HG02885 (cell line): ENCODE measurements around the gene RANBP17.
"Not testable (repeated sequence)": the region's sequence is repeated elsewhere in the genome, so short reads cannot be mapped to it uniquely, and the experiment has no call there.

Experiments used
- ATAC-seq: cut with Tn5 transposase; IDR thresholded peaks from one replicate; pipeline ENCODE4 v1.9.1; 2021; ENCODE audit warnings: mild to moderate bottlenecking; ENCODE audit not compliant: unreplicated experiment, poor library complexity

Gene RANBP17

DNA sequence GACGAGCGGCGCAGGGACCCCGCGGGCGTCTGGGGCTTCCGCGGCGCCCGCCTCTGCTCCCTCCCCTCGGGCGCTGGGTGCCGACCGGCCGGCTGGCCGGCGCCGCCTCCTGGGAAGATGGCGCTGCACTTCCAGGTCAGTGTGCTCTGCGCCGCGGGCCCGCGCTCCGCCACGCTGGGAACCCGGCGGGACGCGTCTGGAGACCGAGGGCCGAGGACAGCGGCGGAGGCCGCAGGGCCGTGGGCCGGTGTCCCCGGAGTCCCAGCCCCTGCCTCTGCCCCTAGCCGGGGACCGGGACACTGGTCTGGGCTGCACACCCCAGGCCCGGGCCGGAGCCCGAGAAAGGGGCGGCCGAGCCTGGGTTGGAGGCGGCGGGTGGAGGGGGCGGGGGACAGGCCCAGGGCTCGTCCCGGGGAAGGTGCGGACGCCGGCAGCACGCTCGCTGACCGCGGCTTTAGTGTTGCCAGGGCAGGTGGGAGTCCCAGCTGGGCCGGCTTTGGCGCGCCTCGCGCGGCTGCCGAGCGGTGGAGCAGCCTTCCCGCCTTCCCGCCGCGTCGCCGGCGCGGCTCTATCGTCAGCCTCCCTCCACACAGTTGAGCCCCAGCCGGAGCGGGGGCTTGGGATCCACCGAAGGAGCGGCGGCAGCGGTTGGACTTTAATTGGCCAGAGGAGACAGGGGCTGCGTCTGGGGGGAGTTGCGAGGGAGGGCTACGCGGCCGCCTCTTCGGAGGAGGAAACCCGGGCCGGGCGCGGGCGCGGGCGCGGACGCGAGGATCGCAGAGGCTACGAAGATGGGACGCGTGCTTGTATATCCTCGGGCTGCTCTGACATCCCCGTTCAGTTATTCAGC lies at the start of gene RANBP17:
Gene RANBP17, plus strand, starts transcription at position 102 of the 850 bp plus-strand sequence.
- ATAC-seq: no peak

DNA sequence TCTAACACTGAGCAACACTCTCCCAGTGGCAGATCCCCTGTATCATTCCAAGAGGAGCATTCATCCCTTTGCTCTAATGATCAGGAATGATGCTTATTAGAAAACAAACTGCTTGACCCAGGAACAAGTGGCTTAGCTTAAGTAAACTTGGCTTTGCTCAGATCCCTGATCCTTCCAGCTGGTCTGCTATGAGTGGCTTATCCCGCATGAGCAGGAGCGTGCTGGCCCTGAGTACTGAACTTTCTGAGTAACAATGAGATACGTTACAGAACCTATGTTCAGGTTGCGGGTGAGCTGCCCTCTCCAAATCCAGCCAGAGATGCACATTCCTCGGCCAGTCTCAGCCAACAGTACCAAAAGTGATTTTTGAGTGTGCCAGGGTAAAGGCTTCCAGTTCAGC lies 48.6 kb upstream of the RANBP17 start:
- ATAC-seq: no peak

DNA sequence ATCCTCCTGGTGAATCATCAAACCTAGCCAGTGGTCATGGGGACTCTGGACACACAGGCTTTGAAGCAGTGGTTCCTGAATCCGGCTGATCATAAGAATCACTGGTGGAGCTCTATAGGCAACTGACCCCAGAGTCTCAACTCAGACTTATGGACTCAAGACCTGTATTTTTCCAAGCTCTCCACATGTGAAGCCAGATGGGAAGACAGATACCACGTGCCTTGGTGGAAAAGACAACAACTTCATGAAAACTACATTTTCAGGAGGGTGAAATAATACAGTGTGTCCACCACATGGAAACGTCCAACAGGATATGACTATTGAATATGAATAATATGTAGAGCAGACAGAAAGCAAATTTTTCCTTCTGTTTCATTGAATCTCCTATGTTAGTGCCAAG lies 44.6 kb upstream of the RANBP17 start:
- no peak for ATAC-seq

DNA sequence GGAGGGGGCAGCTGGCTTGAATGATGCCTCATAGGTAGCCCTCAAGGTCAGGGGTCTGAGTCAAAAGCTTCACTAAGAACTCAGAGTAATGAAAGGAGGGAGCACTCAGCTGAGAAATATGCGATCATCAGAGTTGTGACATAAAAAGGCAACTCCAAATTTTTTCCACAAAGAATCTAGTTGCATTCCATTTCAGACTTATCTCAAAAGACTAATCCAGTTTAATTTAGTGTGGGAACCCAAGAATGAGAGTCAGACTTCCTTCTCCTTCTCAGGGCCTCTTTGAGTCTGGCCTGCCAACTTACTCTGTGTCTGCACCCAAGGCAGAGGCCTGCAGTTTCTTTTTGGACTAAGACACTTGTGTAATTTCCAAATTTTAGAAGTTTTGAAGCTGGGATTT lies 43.6 kb upstream of the RANBP17 start:
- no peak for ATAC-seq

DNA sequence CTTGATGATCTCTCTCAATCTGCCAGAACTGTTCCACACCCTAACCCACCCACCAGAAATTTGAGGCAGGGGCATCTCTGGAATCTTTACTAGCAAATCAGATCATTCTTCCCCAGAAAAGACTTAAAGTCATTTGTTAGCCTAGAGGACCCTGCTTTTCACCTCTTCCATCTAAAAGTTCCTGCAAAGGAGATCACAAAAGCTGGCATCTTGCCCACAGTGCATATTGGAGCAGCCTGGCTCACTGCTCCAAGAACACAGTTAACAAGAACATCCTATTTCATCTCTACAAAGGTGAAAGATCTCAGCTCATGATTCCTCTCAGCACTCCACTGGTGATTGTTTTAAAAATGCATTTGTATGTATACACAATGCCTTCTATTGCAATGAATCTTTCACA lies 42.0 kb upstream of the RANBP17 start:
- ATAC-seq: no peak

DNA sequence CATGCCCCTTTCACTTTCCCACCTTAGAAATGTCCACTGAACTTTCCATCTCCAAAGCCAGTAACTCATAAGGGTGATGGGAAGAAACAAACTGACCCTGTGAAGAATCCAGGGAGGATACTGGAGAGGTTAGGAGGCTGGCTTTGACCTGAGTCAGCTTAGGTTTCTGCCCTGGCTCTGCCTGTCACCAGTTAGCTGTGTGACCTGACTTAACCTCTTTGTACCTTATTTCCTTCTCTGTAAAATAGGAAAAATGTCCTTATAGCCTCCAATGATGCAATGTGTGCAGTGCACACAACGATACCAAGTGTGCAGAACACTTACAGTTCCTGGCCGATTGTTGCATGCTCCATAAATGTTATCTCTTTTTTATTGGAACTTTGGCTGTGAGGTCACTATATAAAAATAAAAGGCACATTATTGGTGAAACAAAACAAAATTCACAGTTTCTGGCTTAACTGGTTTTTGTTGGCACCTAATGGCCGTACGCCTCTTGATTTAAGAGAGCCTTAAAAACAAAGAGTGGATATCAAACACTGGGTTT lies 40.5 kb upstream of the RANBP17 start:
- no peak for ATAC-seq

DNA sequence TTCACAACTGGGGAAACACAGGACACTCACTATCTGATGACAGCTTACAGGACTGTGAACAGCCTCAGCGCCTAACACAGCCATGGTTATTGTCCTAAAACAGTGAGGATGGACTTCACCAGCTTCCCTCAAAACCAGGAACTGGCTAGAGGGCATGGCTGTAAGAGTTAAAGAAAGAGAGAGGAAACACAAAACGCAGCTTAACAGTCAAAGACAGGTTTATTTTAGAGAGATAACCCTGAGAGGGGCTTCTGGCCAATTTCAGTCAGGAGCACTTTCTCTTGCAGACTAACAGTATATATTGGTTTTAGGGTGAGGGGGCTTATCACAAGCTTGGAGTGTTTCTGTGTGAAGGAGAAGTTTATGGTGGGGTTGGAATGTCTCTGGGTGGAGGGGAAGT lies 35.7 kb upstream of the RANBP17 start:
- no peak for ATAC-seq

DNA sequence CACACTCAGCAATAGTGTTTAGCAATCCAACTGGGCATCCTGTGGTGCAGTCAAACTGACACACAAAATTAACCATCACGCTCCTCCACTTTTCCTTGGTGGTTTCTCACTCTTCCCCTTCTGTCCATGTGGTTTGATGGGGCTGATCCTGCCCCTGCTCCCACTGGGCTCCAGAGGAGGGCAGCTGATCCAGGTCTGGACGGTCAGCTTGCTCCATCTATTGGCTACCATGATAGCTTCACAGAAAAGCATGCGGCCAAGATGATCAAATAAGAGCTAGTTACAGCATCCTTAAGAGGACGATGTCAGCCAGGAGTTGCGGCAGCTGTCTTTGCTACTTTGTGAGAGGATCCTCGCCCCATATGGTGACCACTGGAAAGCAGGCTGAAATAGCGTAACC lies 29.6 kb upstream of the RANBP17 start:
- ATAC-seq: no peak

DNA sequence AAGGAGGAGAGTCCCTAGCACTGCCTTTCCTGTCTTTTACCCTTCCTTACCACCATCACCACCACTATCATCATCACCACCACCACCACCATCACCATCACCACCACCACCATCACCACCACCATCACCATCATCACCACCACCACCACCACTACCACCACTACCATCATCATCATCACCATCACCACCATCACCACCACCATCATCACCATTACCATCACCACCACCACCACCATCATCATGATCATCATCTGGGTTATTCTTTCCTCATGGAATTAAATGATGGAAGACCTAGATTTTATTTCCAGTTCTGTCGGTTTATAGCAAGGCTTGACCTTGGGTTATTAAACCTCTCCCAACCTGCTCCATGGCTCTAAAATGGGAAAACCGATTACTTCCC lies 27.8 kb upstream of the RANBP17 start:
- ATAC-seq: not testable (repeated sequence)

DNA sequence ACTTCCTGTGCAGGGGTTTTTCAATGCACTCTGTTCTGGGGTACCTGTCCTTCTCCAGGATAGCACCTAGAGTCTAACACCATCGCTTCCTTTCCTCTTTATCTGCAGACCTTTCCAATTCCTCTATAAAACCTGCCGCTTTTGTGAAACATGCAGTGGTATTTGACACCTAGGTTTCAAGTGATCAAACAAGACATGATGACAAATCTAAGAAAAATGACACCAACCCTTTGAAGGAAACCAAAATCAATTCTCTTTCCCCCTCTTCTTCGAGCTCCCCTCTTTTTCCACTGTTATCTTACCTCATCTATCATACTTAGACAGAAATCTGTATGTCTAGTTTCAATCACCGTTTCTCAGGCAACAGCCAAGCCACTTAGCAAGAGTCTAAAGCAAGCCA lies 25.6 kb upstream of the RANBP17 start:
- no peak for ATAC-seq

DNA sequence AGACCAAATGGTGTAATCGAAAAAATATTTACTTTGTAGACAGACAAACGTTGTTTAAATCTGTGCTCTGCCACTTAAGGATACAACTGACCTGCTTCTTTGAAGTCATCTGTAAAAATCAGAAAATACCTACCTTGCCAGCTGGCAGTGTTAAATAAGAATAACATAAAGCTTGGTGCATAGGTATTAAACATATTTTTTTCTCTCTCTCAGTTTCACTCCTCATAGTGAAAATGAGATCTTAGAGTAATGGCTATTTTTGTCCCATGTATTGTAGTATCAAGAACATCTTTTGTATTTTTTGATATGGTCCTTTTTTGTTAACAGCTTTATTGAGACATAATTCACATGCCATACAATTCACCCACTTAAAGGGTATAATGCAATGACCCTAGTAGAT lies 17.9 kb upstream of the RANBP17 start:
- no peak for ATAC-seq

DNA sequence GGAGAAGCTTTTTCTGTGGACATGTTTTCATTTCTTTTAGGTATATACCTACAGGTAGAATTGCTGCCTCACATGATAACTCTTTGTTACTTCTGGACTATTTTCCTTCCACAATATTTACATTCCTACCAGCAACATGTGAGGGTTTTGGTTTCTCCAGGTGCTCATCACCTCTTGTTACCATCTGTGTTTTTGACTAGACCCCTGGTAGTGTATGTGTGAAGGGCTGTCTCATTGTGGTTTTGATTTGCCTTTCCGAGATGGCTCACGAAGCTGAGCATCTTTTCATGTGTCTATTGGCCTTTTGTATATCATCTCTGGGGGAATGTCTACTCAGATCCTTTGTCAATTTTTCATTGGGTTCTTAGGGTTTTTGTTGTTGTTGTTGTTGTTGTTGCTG lies 17.2 kb upstream of the RANBP17 start:
- ATAC-seq: no peak

DNA sequence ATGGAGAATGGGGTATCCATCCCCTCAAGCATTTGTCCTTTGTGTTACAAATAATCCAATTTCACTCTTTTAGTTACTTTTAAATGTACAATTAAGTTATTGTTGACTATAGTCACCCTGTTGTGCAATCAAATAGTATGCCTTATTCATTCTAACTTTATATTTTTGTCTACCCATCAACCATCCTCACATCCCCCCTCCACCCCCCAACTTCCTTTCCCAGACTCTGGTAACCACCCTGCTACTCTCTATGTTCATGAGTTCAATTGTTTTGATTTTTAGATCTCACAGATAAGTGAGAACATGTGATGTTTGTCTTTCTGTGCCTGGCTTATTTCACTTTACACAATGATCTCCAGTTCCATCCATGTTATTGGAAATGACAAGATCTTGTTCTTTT lies 15.4 kb upstream of the RANBP17 start:
- ATAC-seq: no peak

DNA sequence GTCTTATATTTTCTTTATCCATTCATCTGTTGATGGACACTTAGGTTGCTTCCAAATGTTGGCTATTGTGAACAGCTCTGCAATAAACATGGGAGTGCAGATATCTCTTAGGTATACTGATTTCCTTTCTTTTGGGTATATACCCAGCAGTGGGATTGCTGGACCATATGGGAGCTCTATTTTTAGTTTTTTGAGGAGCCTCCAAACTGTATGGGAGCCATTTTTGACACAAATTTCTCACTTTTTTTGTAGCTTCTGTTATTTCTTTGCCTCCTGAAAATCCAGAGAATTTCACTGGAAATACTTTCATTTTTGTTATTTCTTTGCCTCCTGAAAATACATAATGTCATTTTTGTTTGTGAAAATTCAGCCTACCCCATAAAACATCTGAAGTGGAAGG lies 15.0 kb upstream of the RANBP17 start:
- no peak for ATAC-seq

DNA sequence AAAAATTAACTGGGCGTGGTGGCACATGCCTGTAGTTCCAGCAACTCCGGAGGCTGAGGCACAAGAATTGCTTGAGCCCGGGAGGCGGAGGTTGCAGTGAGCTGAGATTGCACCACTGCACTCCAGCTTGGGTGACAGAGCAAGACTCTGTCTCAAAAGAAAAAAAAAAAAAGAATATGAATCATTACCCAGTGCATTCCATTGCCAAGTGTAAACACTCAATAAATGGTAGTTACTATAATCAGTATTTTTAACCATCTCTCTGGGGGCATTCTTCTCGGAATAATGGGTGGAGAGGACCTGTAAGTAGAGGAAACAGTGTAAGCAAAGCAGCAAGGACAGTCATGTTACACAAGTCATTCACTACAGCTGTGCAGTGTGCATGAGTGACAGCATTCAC lies 13.8 kb upstream of the RANBP17 start:
- ATAC-seq: no peak

DNA sequence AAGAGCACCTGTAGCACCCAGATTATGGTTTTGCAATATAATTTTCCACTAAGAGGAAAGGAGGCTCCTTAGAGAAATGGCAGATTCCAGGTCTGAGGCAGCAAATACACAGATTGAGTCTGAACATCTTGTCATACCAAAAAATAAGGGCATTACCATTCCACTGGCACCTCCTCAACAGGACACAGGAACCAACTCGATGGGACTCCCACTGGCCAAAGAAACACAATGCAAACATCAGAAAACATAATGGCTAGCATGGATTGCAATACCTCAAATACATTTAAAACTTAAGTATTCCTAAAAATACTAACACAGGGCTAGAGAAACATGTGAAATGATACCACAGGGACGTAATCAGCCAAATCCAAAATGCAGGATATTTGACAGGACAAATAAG lies 12.4 kb upstream of the RANBP17 start:
- no peak for ATAC-seq

DNA sequence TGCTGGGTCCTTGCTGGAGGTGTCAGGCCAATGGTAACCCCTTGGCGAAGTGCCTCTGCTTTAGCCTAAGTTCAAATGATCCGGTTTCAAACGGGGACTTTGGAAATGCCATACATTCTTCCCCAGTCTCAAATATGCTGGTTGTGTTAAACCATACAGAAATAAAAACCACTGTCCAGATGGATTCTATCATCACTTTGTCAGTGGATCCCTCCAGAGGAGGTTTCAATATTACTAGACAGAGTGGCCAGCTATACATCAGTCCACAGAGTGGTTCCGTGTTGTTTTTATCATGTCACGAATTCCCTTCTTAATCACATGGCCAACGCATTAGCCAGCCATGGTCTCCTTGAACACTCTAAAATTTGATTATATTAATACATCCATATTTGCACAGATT lies 7.3 kb upstream of the RANBP17 start:
- no peak for ATAC-seq

DNA sequence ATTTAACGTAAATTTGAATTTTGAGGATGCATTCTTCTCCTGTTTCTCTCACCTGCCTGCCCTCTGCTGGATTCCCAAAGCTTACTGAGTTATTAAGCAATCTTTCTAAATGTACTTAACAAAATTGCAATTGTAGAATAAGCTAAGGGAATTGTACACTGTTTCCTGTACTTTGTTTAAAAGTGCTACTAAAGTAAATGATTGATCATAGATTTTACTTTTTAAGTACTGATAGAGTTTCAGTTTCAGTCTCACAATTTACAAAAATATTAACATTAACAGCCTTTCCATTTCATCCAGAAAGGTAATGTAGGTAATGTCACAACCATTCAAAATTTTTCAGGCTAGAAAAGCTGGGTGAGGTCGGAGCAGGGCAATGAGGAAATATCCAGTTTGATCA lies 4.8 kb upstream of the RANBP17 start:
- no peak for ATAC-seq

DNA sequence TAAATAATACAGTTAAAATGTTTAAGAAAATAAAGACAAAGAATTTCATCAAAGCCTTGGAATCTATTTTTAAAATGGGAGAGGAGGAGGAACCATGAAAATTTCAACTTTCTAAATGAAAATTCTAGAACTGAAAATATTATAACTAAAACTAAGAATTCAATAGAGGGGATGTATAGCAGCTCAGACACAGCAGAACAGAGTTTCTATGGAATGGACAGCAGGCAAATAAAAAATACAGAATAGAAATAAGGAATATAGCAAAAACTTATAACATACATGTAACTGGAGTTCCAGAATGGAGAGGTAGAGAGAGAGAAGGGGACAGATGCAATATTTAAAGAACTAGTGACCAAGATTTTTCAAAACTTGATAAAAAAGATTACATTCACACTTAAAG lies 1.4 kb upstream of the RANBP17 start:
- ATAC-seq: no peak

DNA sequence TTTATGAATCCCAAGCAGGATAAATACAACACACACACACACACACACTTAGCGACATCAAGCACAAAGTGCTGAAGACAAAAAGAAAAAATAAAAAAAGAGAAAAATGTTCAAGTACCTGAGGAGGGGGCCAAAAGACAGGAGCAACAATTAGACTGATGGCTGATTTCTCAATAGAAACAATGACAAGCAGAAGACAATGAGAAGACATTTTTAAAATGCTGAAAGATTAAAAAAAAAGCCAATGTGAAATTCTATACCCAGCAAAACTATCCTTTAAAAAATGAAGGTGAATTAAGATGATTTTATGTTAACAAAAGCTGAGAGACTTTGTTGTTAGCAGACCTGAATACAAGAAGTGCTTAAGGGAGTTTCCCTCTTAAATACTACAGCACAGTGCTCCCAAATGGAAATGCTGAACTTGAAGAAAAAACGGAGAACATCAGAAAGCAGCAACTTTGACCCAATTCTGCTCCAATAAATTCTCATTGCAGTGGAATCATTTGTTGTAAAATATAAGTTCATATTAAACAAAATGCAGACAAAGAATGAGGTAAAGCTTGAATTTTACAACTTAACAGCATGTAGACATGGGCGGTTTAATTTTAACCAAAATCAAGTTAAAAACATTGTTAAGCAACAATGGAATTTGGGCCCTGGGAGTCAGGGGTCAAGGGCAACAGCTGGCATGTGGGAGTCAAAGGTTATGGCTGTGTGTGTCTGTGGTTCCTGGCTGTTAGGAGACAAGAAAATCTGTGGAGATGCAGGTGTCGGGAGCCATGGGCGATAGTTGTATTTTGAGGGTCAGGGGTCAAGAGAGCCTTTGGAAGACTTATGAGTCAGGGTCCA lies 776 bp upstream of the RANBP17 start:
- no peak for ATAC-seq

DNA sequence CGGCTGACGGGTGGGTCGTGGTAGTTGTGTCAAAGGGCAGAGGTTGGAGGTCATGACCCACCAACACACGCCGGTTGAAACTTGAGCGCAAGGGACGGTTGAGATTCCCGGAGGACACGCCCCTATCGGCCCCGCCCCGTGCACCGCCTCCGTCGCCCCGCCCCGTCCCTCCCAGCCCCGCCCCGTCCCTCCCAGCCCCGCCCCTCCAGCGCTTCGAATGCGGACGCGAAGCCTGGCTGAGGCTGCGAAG lies 226 bp upstream of the RANBP17 start:
- ATAC-seq: no peak

DNA sequence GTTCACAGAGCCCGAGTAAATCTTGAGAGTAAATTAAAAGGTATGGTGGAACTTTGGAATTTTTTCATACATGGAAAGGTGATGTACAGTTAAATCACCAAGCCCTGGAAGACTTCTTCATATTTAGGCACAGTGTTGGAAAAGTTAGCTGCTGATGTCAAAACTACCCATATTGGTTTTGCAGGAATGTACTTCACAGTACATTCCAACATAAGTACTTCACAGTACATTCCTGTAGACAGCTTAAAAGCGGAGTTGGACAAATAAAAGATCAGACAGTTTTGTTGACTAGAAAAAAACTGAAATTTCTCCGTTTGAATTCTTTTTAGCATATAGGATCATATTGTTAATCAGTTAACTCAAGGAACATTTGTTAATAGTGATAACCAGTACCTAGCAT lies 1.8 kb downstream of the RANBP17 start:
- ATAC-seq: no peak
